B cell (primary cell): ENCODE data around the gene LZTS3. TPM values are rescaled to one million over a fixed set of nuclear protein-coding genes. Genes with fewer than 3 reads are reported as not detected.

ENCODE experiments used
- ATAC-seq: fragments of 200-7000 bp; cut with Tn5 transposase; one replicate; pipeline ENCODE4 v1.10.0; 2021; ENCODE audit warnings: low read depth, mild to moderate bottlenecking, moderate number of reproducible peaks, moderate library complexity
- CTCF ChIA-PET: fragments of 350-600 bp; sonication (Branson Sonifier 250); formaldehyde crosslinking; loops from one replicate; lab custom pipeline; 2021; ENCODE audit warnings: antibody characterized with exemption, inconsistent platforms; lab: Charles Lee
- POLR2A ChIA-PET: fragments of 350-600 bp; sonication (Branson Sonifier 250); formaldehyde crosslinking; loops from one replicate; lab custom pipeline; 2021; ENCODE audit warnings: antibody characterized with exemption; lab: Charles Lee
- DNase-seq: peaks from one replicate; pipeline ENCODE4 v3.0.0; 2013
- H2AFZ ChIP-seq: 2 replicates; pipeline ENCODE4 v1.6.1; 2012; ENCODE audit warnings: mild to moderate bottlenecking, low read depth, low read length; ENCODE audit not compliant: insufficient read depth, poor library complexity, severe bottlenecking
- H3K27ac ChIP-seq, 2 donors: 1 replicate in 1 of 2; 2 replicates in 1 of 2; pipeline ENCODE4 v1.5.1; 2012 to 2013; ENCODE audit warnings: low read length in 2 of 2, mild to moderate bottlenecking in 2 of 2, moderate library complexity in 1 of 2
- H3K27me3 ChIP-seq, 4 experiments: fragments of 200-600 bp in 1 of 4; sonication (generic) in 1 of 4; replicated peaks in 1 of 4; 1 replicate in 2 of 4; 2 replicates in 2 of 4; pipeline versions ENCODE4 v1.6.1 to v1.7.0; 2013 to 2016; ENCODE audit warnings: low read length in 3 of 4, mild to moderate bottlenecking in 2 of 4, mixed read lengths in 1 of 4, moderate library complexity in 1 of 4; ENCODE audit not compliant: insufficient read depth in 4 of 4, control insufficient read depth in 3 of 4; ENCODE audit errors: control extremely low read depth in 1 of 4
- H3K36me3 ChIP-seq, 2 experiments: replicated peaks in 1 of 2; 1 replicate in 1 of 2; 2 replicates in 1 of 2; pipeline versions ENCODE4 v1.6.1 to v1.7.1; 2013; ENCODE audit warnings: low read length in 1 of 2; ENCODE audit not compliant: insufficient read depth in 2 of 2, control insufficient read depth in 1 of 2; ENCODE audit errors: control extremely low read depth in 1 of 2, extremely low read depth in 1 of 2
- H3K4me1 ChIP-seq, 2 donors: fragments of 200-600 bp in 1 of 2; sonication (generic) in 1 of 2; 1 replicate in 1 of 2; 2 replicates in 1 of 2; pipeline versions ENCODE4 v1.5.1 to v1.6.1; 2013 to 2017; ENCODE audit warnings: low read length in 2 of 2; ENCODE audit not compliant: control insufficient read depth in 2 of 2, insufficient read depth in 2 of 2
- H3K4me2 ChIP-seq: replicated peaks from 2 replicates; pipeline ENCODE3; 2012; ENCODE audit warnings: mild to moderate bottlenecking, low read depth, low read length; ENCODE audit not compliant: poor library complexity, severe bottlenecking
- H3K4me3 ChIP-seq, 5 experiments: fragments of 200-600 bp in 1 of 5; sonication (generic) in 1 of 5; 1 replicate in 3 of 5; 2 replicates in 2 of 5; pipeline versions ENCODE4 v1.5.1 to v1.7.0; 2011 to 2016; ENCODE audit warnings: low read length in 4 of 5, mild to moderate bottlenecking in 4 of 5, low read depth in 2 of 5, control low read depth in 1 of 5, moderate library complexity in 1 of 5; ENCODE audit not compliant: insufficient read depth in 1 of 5; ENCODE audit errors: control extremely low read depth in 1 of 5, extremely low read depth in 1 of 5
- H3K79me2 ChIP-seq: fragments of 200-600 bp; sonication (generic); one replicate; pipeline ENCODE4 v1.6.0; 2016; ENCODE audit warnings: low read length; ENCODE audit not compliant: control insufficient read depth, insufficient read depth
- H3K9ac ChIP-seq: fragments of 200-600 bp; sonication (generic); 2 replicates; pipeline ENCODE4 v1.6.1; 2017; ENCODE audit warnings: mild to moderate bottlenecking, low read length, moderate library complexity
- H3K9me3 ChIP-seq, 3 donors: one replicate each; pipeline versions ENCODE4 v1.6.1 to v1.7.1; 2013; ENCODE audit warnings: low read length in 2 of 3; ENCODE audit not compliant: control insufficient read depth in 2 of 3, insufficient read depth in 1 of 3; ENCODE audit errors: control extremely low read depth in 1 of 3
- H4K20me1 ChIP-seq: 2 replicates; pipeline ENCODE4 v1.6.0; 2012; ENCODE audit warnings: mild to moderate bottlenecking, low read length; ENCODE audit not compliant: insufficient read depth, control insufficient read depth, poor library complexity, severe bottlenecking
- H3K27ac Mint-ChIP-seq: one replicate; pipeline ENCODE4 v1.8.0; 2021; ENCODE audit warnings: mixed read lengths
- H3K27me3 Mint-ChIP-seq: one replicate; pipeline ENCODE4 v1.8.0; 2021; ENCODE audit warnings: mixed read lengths
- H3K4me1 Mint-ChIP-seq: one replicate; pipeline ENCODE4 v1.8.0; 2021; ENCODE audit warnings: mixed read lengths
- H3K4me3 Mint-ChIP-seq: one replicate; pipeline ENCODE4 v1.8.0; 2021; ENCODE audit warnings: mixed read lengths
- H3K9me3 Mint-ChIP-seq: one replicate; pipeline ENCODE4 v1.8.0; 2022; ENCODE audit warnings: mixed read lengths; ENCODE audit not compliant: insufficient read depth
- CTCF ChIP-seq: fragments of 200-600 bp; IDR thresholded peaks from one replicate; pipeline ENCODE4 v1.8.0; 2022; ENCODE audit warnings: antibody characterized with exemption, mild to moderate bottlenecking
- EZH2 ChIP-seq: IDR thresholded peaks from 2 replicates; pipeline ENCODE4 v1.6.1; 2012; ENCODE audit warnings: borderline replicate concordance, low read depth, mild to moderate bottlenecking, moderate library complexity, low read length; ENCODE audit not compliant: insufficient read depth, poor library complexity, severe bottlenecking
- WGBS: methylation state at CpG from one replicate; pipeline ENCODE4 v1.1.5; 2013; ENCODE audit warnings: missing lambda C conversion rate; ENCODE audit not compliant: insufficient coverage; 5-methylcytosine and 5-hydroxymethylcytosine counted together
- intact Hi-C: fragments of 100-400 bp; cut with micrococcal nuclease; formaldehyde crosslinking; loops from one replicate; pipeline ENCODE4 v1.10.0; 2022
- polyA plus RNA-seq: library from polyadenylated mRNA; depleted of rRNA; stranded (reverse); fragments of >200 nt; gene quantifications from 2 replicates; pipeline ENCODE4 v1.2.3, GENCODE V29; 2012
- total RNA-seq, 2 donors: library from RNA; stranded (reverse); fragments of 120-200 nt in 1 of 2; gene quantifications; 1 replicate in 1 of 2; 2 replicates in 1 of 2; pipeline versions ENCODE4 v1.2.3 to v1.2.4, GENCODE V29; 2013 to 2022

The LZTS3 gene
- total and polyA plus RNA-seq, 2 donors (not counting 1 experiment from before 2014, with no cell fraction given), result 2.3 to 5.1 TPM

GRCh38 chr20:3115190-3116107 lies 57.9 kb downstream of the LZTS3 start:
- Histone ChIP-seq H3K4me1 (peaks cover 0 to 4% of the 10 kb centered on the region in 2 donors), H3K27ac (no peak overlapping the region), H3K9me3 (no peaks in the 10 kb centered on the region), H3K79me2 (peaks cover 4% of the 10 kb centered on the region), H3K9ac (no peak overlapping the region), H3K4me2 (no peak overlapping the region), H3K4me3 (no peak overlapping the region), H2AFZ (no peak overlapping the region), H4K20me1 (peaks cover 4% of the 10 kb centered on the region), H3K27me3 (no peaks in the 10 kb centered on the region), H3K36me3 (peaks cover 3 to 14% of the 10 kb centered on the region in 2 experiments)
- ChIA-PET CTCF (interaction anchor here (0.6 to 6.7 kb wide), 17 partner anchors 8 to 601 kb away, joined by 3 to 68 read pairs (median 4); partner anchors contain the start of genes GNRH2 and OXT), POLR2A (no interaction called here)
- DNase-seq, result peak; percentile 73
- no peaks in the 10 kb centered on the region for H3K9me3 Mint-ChIP-seq
- no peaks in the 10 kb centered on the region for H3K27me3 Mint-ChIP-seq
- intact Hi-C loops, result loop anchor here (2.0 to 5.0 kb wide), 2 partner anchors 21 to 43 kb away; partner anchors contain the start of gene OXT
- TF ChIP-seq EZH2 (no peak), CTCF (peak; percentile 85)
- ATAC-seq, result peak; percentile 69
- no peak overlapping the region for H3K4me3 Mint-ChIP-seq
- peaks cover 9% of the 10 kb centered on the region for H3K4me1 Mint-ChIP-seq
- 63% methylated on average over 27 of the region's 30 CpGs for WGBS
- H3K27ac Mint-ChIP-seq, result no peak overlapping the region

Other genes with a start within 250 kb of the LZTS3 start
- 2.5 and 2.7 TPM in 2 replicates for gene GNRH2, start 129.9 kb downstream of the LZTS3 start, total RNA-seq
- gene GNRH2, start 129.9 kb downstream of the LZTS3 start, polyA plus RNA-seq, result not detected in 2 replicates
- 33.3 and 35.9 TPM in 2 replicates for gene MRPS26, start 127.5 kb downstream of the LZTS3 start, total RNA-seq
- gene MRPS26, start 127.5 kb downstream of the LZTS3 start, polyA plus RNA-seq, result 27.3 and 37.5 TPM in 2 replicates
- gene OXT, start 101.9 kb downstream of the LZTS3 start, total RNA-seq, result 1.4 and 1.7 TPM in 2 replicates
- 1.0 TPM in 1 of 2 replicates, not detected in the other for gene OXT, start 101.9 kb downstream of the LZTS3 start, polyA plus RNA-seq
- gene AVP, start 88.8 kb downstream of the LZTS3 start, total RNA-seq, result 4.5 and 7.0 TPM in 2 replicates
- not detected in 2 replicates for gene AVP, start 88.8 kb downstream of the LZTS3 start, polyA plus RNA-seq
- gene FASTKD5, start 13.7 kb downstream of the LZTS3 start, total RNA-seq, result 19.3 and 20.3 TPM in 2 replicates
- 12.2 and 24.4 TPM in 2 replicates for gene FASTKD5, start 13.7 kb downstream of the LZTS3 start, polyA plus RNA-seq
- gene UBOX5, start 13.7 kb downstream of the LZTS3 start, total RNA-seq, result 9.2 and 10.2 TPM in 2 replicates
- 4.1 and 6.6 TPM in 2 replicates for gene UBOX5, start 13.7 kb downstream of the LZTS3 start, polyA plus RNA-seq
- 51.9 and 55.5 TPM in 2 replicates for gene DDRGK1, start 31.1 kb upstream of the LZTS3 start, total RNA-seq
- 35.6 and 41.7 TPM in 2 replicates for gene DDRGK1, start 31.1 kb upstream of the LZTS3 start, polyA plus RNA-seq
- gene ITPA, start 35.9 kb upstream of the LZTS3 start, total RNA-seq, result 55.5 TPM in 2 replicates
- 51.9 and 65.6 TPM in 2 replicates for gene ITPA, start 35.9 kb upstream of the LZTS3 start, polyA plus RNA-seq
- 1.6 and 2.7 TPM in 2 replicates for gene SLC4A11, start 65.6 kb upstream of the LZTS3 start, total RNA-seq
- 0.79 and 0.85 TPM in 2 replicates for gene SLC4A11, start 65.6 kb upstream of the LZTS3 start, polyA plus RNA-seq
- gene DNAAF9, start 234.1 kb upstream of the LZTS3 start, total RNA-seq, result 7.6 and 7.7 TPM in 2 replicates
- 2.6 and 2.7 TPM in 2 replicates for gene DNAAF9, start 234.1 kb upstream of the LZTS3 start, polyA plus RNA-seq